AG04449 (cell line): Measurements from ENCODE around the gene COL26A1.

Source experiments
- CTCF ChIA-PET: fragments of 350-600 bp; formaldehyde crosslinking; extraction: SDS; loops from one replicate; lab custom pipeline; 2021; ENCODE audit warnings: antibody characterized with exemption; lab: Yijun Ruan, JAX
- POLR2A ChIA-PET: fragments of 400-600, 350-600 bp; formaldehyde crosslinking; extraction: SDS; loops from one replicate; lab custom pipeline; 2020; ENCODE audit warnings: antibody characterized with exemption, inconsistent platforms; lab: Yijun Ruan, JAX
- DNase-seq: peaks from one replicate; pipeline ENCODE4 v3.0.0-alpha.2; 2010; ENCODE audit warnings: low read depth, low spot score
- H3K4me3 ChIP-seq: 2 replicates; pipeline ENCODE4 v1.5.1; 2011; ENCODE audit warnings: low read depth, mild to moderate bottlenecking, control low read depth, low read length
- TF ChIP-seq, protein P1 (sequence below): IDR thresholded peaks from one replicate; pipeline ENCODE4 v1.5.1; 2011; ENCODE audit warnings: mild to moderate bottlenecking, moderate library complexity, low read length, control low read depth, inconsistent platforms; ENCODE audit not compliant: insufficient read depth; ENCODE audit errors: missing control alignments

The COL26A1 gene

GRCh38 chr7:101518336-101518735 is 155.7 kb downstream of the COL26A1 start:
- DNase-seq = no peak
- TF ChIP-seq, protein P1, sequence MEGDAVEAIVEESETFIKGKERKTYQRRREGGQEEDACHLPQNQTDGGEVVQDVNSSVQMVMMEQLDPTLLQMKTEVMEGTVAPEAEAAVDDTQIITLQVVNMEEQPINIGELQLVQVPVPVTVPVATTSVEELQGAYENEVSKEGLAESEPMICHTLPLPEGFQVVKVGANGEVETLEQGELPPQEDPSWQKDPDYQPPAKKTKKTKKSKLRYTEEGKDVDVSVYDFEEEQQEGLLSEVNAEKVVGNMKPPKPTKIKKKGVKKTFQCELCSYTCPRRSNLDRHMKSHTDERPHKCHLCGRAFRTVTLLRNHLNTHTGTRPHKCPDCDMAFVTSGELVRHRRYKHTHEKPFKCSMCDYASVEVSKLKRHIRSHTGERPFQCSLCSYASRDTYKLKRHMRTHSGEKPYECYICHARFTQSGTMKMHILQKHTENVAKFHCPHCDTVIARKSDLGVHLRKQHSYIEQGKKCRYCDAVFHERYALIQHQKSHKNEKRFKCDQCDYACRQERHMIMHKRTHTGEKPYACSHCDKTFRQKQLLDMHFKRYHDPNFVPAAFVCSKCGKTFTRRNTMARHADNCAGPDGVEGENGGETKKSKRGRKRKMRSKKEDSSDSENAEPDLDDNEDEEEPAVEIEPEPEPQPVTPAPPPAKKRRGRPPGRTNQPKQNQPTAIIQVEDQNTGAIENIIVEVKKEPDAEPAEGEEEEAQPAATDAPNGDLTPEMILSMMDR = no peak
- no peak overlapping the region for H3K4me3 ChIP-seq
- ChIA-PET POLR2A (no interaction called here), CTCF (interaction anchor here (5.3 kb wide), 1 partner anchor 10 kb away, joined by 20 read pairs; no protein-coding TSS in a partner anchor)

DNA sequence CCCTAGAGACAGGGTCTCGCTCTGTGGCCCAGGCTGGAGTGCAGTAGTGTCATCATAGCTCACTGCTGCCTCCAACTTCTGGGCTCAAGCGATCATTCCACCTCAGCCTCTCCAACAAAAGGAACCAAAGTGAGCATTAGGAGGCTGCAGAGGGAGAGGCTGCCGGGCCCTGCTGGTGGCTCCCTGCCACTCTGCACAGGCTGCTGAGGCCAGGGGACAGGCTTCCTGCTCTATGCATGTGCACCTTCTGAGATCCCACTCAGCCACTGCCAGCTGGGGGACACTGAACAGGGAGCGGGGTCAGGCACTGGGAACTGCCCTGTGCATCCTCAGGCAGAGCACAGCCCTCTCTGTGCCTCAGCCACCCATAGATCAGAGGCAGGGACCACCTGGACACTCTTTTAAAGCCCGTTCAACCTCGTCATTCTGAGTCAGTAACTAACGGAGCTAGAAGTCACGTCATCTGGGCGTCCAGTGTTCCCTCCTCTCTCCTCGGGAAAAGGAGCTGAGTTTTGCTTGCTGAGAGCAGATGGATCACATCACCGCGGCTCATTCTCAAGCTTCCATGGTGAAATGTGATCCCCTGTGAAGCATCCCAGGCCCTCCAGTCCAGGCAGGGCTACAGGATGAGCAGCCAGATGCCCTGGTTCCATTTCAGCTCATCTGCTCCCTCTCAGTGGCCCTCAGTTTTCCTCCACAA is 156.8 kb downstream of the COL26A1 start:
- DNase-seq = peak; percentile 29
- TF ChIP-seq, protein P1 = no peak
- ChIA-PET CTCF (interaction anchor here (1.8 to 5.3 kb wide), 2 partner anchors 11 to 19 kb away, joined by 6 to 20 read pairs; no protein-coding TSS in a partner anchor), POLR2A (interaction anchor here (0.5 kb wide), 2 partner anchors 395 to 798 kb away, joined by 3 to 4 read pairs; no protein-coding TSS in a partner anchor)
- H3K4me3 ChIP-seq = no peak overlapping the region

- POLR2A ChIA-PET = no interaction called here
- no peak overlapping the region for H3K4me3 ChIP-seq
- DNase-seq = no peak
- CTCF ChIA-PET = no interaction called here
- TF ChIP-seq, protein P1 = no peak
These were observed 158.8 kb downstream of the COL26A1 start for GRCh38 chr7:101521430-101521925.

DNA sequence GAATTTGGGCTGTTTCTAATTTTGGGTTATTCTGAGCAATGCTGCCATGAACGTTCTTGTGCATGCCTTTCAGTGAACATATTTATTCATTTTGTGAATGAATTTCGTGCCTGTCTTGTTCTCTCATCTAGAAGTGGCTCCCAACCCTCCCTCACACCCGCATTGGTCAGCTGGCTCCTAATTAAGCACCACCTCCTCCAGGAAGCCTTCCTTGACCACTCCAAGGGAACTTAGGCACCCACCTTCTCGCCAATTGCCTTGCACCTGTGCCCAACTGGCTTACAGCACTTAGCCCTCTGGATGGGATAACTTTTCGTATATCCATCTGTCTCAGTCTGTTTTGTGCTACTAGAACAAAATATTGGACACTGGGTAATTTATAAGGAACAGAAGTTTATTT is 159.3 kb downstream of the COL26A1 start:
- H3K4me3 ChIP-seq = no peak overlapping the region
- ChIA-PET POLR2A (no interaction called here), CTCF (no interaction called here)
- TF ChIP-seq, protein P1 = no peak
- no peak for DNase-seq

DNA sequence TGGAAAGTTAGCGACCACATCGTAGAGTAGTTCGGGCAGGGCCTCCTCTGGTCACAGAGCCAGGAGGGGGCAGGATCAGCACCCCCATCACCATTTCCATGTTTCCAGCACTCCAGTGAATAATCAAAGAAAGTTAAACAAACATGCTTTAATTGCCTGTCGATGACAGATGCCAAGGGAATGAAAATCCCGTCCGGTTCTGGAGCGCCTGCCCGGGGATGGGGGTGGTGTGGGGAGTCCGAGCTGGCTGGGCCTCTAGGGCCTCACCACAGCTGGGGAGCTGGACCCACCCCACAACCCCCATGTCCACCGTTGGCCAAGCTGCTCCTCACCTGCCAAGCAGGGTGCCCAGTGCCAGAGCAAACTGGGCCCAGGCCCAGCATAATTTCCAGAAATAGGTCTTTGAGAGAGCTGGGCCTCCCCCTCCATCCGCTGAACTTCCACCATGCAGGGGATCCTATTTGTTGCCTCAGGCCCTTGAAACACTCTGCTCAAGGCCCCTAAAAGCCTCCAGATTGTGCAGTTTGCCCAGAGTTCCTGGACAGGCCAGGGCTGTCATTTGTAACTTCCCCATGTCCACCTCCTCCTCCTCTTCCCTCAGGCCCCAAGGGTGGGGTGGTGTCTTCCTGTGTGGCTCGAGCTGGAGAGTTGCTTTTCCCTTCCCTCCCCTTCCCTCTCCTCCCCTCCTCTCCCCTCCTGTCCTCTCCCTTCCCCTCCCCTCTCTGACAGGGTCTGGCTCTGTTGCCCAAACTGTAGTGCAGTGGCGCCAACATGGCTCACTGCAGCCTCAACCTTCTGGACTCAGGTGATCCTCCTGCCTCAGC is 165.4 kb downstream of the COL26A1 start:
- H3K4me3 ChIP-seq = no peak overlapping the region
- TF ChIP-seq, protein P1 = no peak
- CTCF ChIA-PET = interaction anchor here (1.1 to 2.6 kb wide), 4 partner anchors 11 to 213 kb away, joined by 3 to 12 read pairs (median 6); no protein-coding TSS in a partner anchor
- no peak for DNase-seq
- POLR2A ChIA-PET = interaction anchor here (0.5 kb wide), 1 partner anchor 55 kb away, joined by 3 read pairs; no protein-coding TSS in a partner anchor
